Tibial nerve (tissue), 4 donors: Measurements from ENCODE around the gene STON2. TPM values are rescaled to one million over a fixed set of nuclear protein-coding genes. Genes with fewer than 3 reads are reported as not detected.

ENCODE experiments used
- DNase-seq, 2 donors: peaks; one replicate each; pipeline ENCODE4 v3.0.0-alpha.2; 2019; ENCODE audit warnings: low spot score in 2 of 2
- H3K27ac ChIP-seq, 4 donors: fragments of 200-600 bp; sonication (generic) in 3 of 4; one replicate each; pipeline ENCODE4 v1.5.1; 2017 to 2019; ENCODE audit warnings: mild to moderate bottlenecking in 1 of 4
- H3K27me3 ChIP-seq, 2 donors: fragments of 200-600 bp; sonication (generic) in 1 of 2; one replicate each; pipeline versions ENCODE4 v1.5.1 to v1.6.0; 2017 to 2019
- H3K36me3 ChIP-seq, 3 donors: fragments of 200-600 bp; sonication (generic); one replicate each; pipeline ENCODE4 v1.5.1; 2018 to 2019
- H3K4me1 ChIP-seq, 4 donors: fragments of 200-600 bp; sonication (generic) in 3 of 4; one replicate each; pipeline ENCODE4 v1.5.1; 2017 to 2019
- H3K4me3 ChIP-seq, 4 donors: fragments of 200-600 bp; sonication (generic) in 3 of 4; one replicate each; pipeline ENCODE4 v1.5.1; 2017 to 2019; ENCODE audit warnings: mild to moderate bottlenecking in 1 of 4, moderate library complexity in 1 of 4
- H3K9me3 ChIP-seq, 4 donors: fragments of 200-600 bp; sonication (generic) in 3 of 4; one replicate each; pipeline ENCODE4 v1.5.1; 2017 to 2019
- CTCF ChIP-seq, 5 experiments: fragments of 200-600 bp in 3 of 5; fragments of 450-650 bp in 2 of 5; sonication (generic) in 3 of 5; IDR thresholded peaks; one replicate each; pipeline ENCODE4 v1.5.1; 2016 to 2019; ENCODE audit warnings: antibody characterized with exemption in 5 of 5, mild to moderate bottlenecking in 3 of 5, moderate library complexity in 2 of 5
- EP300 ChIP-seq, 2 donors: sonication (generic); formaldehyde crosslinking; IDR thresholded peaks; one replicate each; pipeline ENCODE4 v1.6.1; 2017; ENCODE audit warnings: antibody characterized with exemption in 2 of 2, mild to moderate bottlenecking in 1 of 2
- POLR2A ChIP-seq, 2 donors: fragments of 450-650 bp; IDR thresholded peaks; one replicate each; pipeline ENCODE4 v1.6.1; 2017; ENCODE audit warnings: antibody characterized with exemption in 2 of 2, mild to moderate bottlenecking in 2 of 2, moderate library complexity in 2 of 2
- WGBS, 2 donors: methylation state at CpG; one replicate each; pipeline ENCODE4 v1.1.5; 2018; 5-methylcytosine and 5-hydroxymethylcytosine counted together
- total RNA-seq, 4 donors: library from RNA; depleted of rRNA; stranded (reverse); fragments of >200 nt; gene quantifications; one replicate each; pipeline ENCODE4 v1.1.0, GENCODE V29; 2016

STON2 gene
- total RNA-seq, 4 donors from 2014 or later, result 21.6 to 62.0 (median 34.7) TPM

GRCh38 chr14:81313200-81313599 lies 86.9 kb downstream of the STON2 start:
- H3K4me1 ChIP-seq, result peaks cover 0 to 15% (median 5%) of the 10 kb centered on the region in 4 donors
- DNase-seq, result no peak
- TF ChIP-seq POLR2A (IDR thresholded peaks at IDR 0.05) (no peak), EP300 (IDR thresholded peaks at IDR 0.05) (no peak), CTCF (IDR thresholded peaks at IDR 0.05) (no peak)
- H3K36me3 ChIP-seq, result no peaks in the 10 kb centered on the region
- peak overlapping the region in 1 of 4 donors; percentile 16 for H3K27ac ChIP-seq
- 78 to 80% methylated on average over 7 of the region's 7 CpGs for WGBS, 2 donors
- H3K9me3 ChIP-seq, result no peaks in the 10 kb centered on the region
- no peak overlapping the region for H3K4me3 ChIP-seq
- no peaks in the 10 kb centered on the region for H3K27me3 ChIP-seq

- TF ChIP-seq EP300 (IDR thresholded peaks at IDR 0.05) (no peak), CTCF (IDR thresholded peaks at IDR 0.05) (no peak), POLR2A (IDR thresholded peaks at IDR 0.05) (no peak)
- Histone ChIP-seq H3K9me3 (no peaks in the 10 kb centered on the region), H3K4me3 (no peak overlapping the region), H3K36me3 (no peaks in the 10 kb centered on the region), H3K27ac (peak overlapping the region in 1 of 4 donors; percentile 16), H3K4me1 (peaks cover 0 to 15% (median 5%) of the 10 kb centered on the region in 4 donors), H3K27me3 (no peaks in the 10 kb centered on the region)
- DNase-seq, result no peak
- WGBS, 2 donors, result 82% methylated on average over 3 of the region's 3 CpGs
Observed at GRCh38 chr14:81312289-81312876, 87.7 kb downstream of the STON2 start.

GRCh38 chr14:81311778-81312177 lies 88.3 kb downstream of the STON2 start:
- DNase-seq, result no peak
- Histone ChIP-seq H3K4me1 (peaks cover 0 to 15% (median 5%) of the 10 kb centered on the region in 4 donors), H3K36me3 (no peaks in the 10 kb centered on the region), H3K4me3 (no peak overlapping the region), H3K27me3 (no peaks in the 10 kb centered on the region), H3K9me3 (no peaks in the 10 kb centered on the region), H3K27ac (peak overlapping the region in 1 of 4 donors; percentile 40)
- WGBS, 2 donors, result 45 to 55% methylated on average over 5 of the region's 5 CpGs
- TF ChIP-seq EP300 (IDR thresholded peaks at IDR 0.05), result no peak

GRCh38 chr14:81311141-81311540 lies 89.0 kb downstream of the STON2 start:
- Histone ChIP-seq H3K4me1 (peaks cover 0 to 15% (median 5%) of the 10 kb centered on the region in 4 donors), H3K27me3 (no peaks in the 10 kb centered on the region), H3K27ac (peak overlapping the region in 1 of 4 donors; percentile 40), H3K36me3 (no peaks in the 10 kb centered on the region), H3K9me3 (no peaks in the 10 kb centered on the region), H3K4me3 (no peak overlapping the region)
- no peak for TF ChIP-seq EP300 (IDR thresholded peaks at IDR 0.05)
- WGBS, 2 donors, result 48% methylated on average over 3 of the region's 3 CpGs
- DNase-seq, result no peak

- no peak overlapping the region for H3K27ac ChIP-seq
- peaks cover 0 to 15% (median 5%) of the 10 kb centered on the region in 4 donors for H3K4me1 ChIP-seq
- DNase-seq, result no peak
- H3K4me3 ChIP-seq, result no peak overlapping the region
- 69 to 75% methylated on average over 4 of the region's 4 CpGs for WGBS, 2 donors
- no peak for TF ChIP-seq POLR2A (IDR thresholded peaks at IDR 0.05)
- no peak for TF ChIP-seq CTCF (IDR thresholded peaks at IDR 0.05)
- TF ChIP-seq EP300 (IDR thresholded peaks at IDR 0.05), result no peak
- H3K27me3 ChIP-seq, result no peaks in the 10 kb centered on the region
- H3K36me3 ChIP-seq, result no peaks in the 10 kb centered on the region
- no peaks in the 10 kb centered on the region for H3K9me3 ChIP-seq
Observed at GRCh38 chr14:81310606-81311005, 89.5 kb downstream of the STON2 start.

GRCh38 chr14:81309511-81309910 lies 90.6 kb downstream of the STON2 start:
- peaks cover 0 to 15% (median 5%) of the 10 kb centered on the region in 4 donors for H3K4me1 ChIP-seq
- H3K9me3 ChIP-seq, result no peaks in the 10 kb centered on the region
- no peak for DNase-seq
- no peak overlapping the region for H3K27ac ChIP-seq
- no peak for TF ChIP-seq POLR2A (IDR thresholded peaks at IDR 0.05)
- TF ChIP-seq EP300 (IDR thresholded peaks at IDR 0.05), result no peak
- no peak for TF ChIP-seq CTCF (IDR thresholded peaks at IDR 0.05)
- WGBS, 2 donors, result 81 to 89% methylated on average over 2 of the region's 2 CpGs
- H3K4me3 ChIP-seq, result no peak overlapping the region
- H3K27me3 ChIP-seq, result no peaks in the 10 kb centered on the region
- no peaks in the 10 kb centered on the region for H3K36me3 ChIP-seq
